DMS 273 (cell line): ENCODE data around the gene ARL2BP.

Experiments used
- DNase-seq: peaks from one replicate; lab custom pipeline; 2025; ENCODE audit not compliant: unreplicated experiment; lab: John Stamatoyannopoulos, UW

ARL2BP gene

DNA sequence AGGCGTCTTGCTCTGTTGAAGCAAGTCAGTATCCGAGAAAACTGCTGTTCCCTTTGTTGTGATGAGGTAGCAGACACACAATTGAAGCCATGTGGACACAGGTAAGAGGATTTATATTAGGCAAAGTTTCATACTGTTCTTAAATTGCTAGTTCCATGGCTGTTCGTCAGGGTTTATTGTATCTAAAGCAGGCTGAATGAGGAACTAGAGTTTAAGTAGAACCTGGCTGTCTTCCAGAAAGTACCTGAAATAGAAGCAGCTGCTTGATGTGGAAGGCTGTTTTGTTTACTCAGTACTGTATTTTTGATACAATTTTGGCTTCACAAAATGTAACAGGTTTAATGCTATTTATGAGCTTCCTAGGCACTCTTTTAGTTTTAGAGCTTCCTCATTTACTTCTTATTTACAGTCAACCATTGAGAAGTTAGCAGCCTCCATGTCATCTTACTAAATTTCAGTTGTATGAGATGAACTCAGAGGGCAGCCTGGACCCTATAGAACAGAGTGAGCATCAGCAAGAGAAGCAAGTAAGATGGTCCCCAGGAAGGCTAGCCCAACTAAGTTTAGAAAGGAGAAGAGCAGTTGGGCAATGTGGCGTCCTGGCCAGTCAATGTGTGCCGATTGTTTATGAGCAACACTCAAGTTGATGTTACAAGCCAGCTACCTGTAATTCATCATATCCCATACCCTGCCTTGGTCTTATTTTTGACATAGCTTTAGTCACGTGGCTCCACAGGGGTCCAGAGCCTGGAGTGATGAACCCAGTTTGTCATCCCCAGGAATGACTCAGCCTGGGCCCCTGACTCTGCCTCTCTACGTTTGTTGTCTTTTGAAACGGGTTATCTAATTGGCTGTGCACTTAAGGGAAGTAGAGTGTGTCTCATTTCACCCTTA is 9.7 kb upstream of the ARL2BP start:
- DNase-seq, result no peak

- no peak for DNase-seq
These were observed 9.1 kb upstream of the ARL2BP start for GRCh38 chr16:57236022-57236350.

DNA sequence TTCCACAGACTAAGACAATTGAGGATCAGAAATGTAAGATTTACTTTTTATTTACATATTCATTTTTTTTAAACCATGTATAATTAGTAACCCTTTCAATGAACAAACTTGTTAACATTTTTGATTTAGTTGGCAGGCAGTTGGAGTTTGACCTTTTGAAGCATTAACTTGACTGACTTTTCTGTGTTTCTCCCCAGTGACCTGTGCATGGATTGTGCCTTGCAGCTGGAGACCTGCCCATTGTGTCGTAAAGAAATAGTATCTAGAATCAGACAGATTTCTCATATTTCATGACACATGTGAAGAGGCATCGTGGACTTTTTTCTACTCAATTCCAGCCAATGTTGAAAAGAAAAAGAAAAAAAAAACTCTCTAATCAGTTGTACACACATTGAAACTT is 6.4 kb upstream of the ARL2BP start:
- no peak for DNase-seq

GRCh38 chr16:57239107-57239506 is 6.0 kb upstream of the ARL2BP start:
- DNase-seq, result no peak

- DNase-seq, result no peak
These were observed 4.2 kb upstream of the ARL2BP start for GRCh38 chr16:57240851-57241250.

DNA sequence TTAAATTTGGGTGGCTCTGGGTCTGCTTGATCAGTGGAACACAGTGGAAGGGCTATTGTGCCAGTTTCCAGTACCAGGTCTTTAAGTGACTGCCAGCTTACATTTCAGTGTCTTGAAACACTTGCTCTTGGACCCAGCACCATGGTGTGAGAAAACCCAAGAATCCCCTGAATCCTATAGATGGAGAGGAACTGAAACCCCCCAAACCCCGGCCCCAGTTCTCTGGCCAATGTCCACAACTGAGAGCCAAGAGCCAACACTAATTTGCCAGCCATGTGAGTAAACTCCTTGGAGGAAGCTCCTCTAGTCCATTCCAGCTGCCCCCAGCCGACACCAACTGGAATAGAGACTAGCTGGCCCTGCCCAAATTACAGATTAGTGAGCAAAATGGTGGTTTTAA is 2.4 kb upstream of the ARL2BP start:
- no peak for DNase-seq

DNA sequence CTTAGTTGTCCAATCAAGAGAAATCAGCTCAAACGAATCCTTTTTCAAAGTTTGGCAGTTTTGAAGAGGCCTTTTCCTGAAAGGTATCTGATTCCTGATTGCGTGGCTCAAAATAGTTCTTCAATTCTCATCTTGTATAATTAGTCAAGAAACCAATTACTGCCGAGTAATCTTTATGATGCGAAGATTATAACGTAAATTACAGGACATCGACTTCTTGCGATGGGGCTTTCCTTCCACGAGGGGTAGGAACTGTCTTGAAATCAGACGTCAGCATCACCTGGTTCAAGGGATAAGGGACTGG is 644 bp upstream of the ARL2BP start:
- DNase-seq, result no peak

DNA sequence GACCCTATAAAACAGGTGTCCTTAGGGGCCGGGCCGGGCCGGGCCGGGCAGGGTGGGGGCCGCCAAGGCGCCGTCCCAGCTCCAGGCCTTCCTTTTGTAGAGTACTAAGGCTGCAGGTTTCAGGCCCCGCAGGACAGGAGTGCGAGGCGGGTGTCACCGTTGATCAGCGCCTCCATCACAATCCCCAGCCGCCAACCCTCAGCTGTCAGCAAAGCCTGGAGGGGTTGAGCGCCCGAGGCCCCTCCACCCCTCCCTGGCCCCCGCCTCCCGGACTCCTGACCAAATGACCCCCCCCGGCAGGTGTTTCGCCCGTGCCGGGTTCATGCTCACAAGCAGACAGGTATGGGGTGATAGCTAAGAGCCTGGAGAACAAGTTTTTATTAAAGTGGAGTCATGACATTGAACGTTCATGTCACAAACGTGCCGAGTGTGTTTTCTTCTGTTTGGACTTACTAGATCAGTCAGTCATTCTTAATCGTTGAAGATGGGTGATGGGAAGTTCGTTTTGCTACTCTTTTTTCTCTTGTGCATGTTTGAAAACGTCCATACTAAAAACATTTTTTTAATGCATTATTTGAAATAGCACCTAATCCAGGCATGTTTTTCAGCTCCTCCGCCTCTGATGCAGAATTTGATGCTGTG is 534 bp downstream of the ARL2BP start:
- DNase-seq, result peak; percentile 72

GRCh38 chr16:57251352-57251751 is 6.3 kb downstream of the ARL2BP start:
- no peak for DNase-seq

GRCh38 chr16:57252148-57252721 is 7.2 kb downstream of the ARL2BP start:
- no peak for DNase-seq

DNA sequence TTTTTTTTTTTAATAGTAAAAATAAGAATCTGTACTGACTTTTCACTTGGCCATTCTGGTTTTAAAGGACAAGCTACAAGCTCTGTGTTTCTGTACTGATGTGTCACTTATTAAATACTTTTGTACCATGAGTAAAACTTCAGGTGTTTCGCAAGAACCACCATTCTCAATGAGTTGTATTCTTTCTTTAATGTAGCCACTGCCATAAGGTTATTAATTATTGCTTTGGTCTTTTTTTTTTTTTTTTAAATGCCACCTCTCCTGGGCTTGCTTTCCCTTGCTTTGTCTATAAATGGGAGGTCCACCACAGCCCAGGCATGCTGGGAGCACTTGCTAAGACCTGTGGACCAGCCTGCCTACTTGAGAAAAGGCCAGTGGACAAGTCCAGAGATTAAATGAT is 8.4 kb downstream of the ARL2BP start:
- DNase-seq, result no peak

DNA sequence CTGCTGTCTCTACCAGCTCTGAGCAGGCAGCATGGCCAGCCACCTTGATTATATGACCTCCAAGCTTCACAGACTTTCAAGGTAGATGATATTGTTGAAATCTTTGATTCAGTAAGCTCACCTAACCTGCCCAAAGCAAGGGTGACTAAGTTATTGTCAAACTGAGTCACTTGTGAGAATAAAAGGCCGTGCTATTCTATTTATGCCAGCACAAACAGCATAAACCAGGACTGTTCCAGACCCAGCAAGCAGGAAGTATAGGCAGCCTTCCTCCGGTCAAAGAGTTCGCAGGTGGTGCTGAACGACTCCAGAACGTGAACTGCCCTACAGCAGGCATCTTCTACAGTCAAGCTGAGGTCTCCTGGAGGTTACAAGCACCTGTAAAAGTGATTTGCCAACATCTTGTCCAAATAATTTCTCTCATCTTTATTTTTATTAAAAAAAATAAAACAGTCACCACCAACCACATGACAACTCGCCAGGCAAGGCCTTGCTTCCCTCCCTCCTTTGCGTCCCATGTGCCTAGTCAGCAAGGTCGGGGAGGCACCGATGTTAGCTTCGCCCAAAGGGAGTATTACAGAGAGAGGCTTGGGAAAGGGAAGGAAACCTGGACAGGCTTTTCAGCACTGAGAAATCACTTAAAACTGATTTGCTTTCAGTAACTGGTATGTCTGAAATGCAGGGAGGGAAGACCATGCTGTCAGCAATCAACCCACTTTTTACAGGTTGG is 10.8 kb downstream of the ARL2BP start:
- DNase-seq, result no peak

GRCh38 chr16:57256601-57257395 is 11.7 kb downstream of the ARL2BP start:
- DNase-seq, result no peak

GRCh38 chr16:57257455-57258070 is 12.5 kb downstream of the ARL2BP start:
- no peak for DNase-seq

DNA sequence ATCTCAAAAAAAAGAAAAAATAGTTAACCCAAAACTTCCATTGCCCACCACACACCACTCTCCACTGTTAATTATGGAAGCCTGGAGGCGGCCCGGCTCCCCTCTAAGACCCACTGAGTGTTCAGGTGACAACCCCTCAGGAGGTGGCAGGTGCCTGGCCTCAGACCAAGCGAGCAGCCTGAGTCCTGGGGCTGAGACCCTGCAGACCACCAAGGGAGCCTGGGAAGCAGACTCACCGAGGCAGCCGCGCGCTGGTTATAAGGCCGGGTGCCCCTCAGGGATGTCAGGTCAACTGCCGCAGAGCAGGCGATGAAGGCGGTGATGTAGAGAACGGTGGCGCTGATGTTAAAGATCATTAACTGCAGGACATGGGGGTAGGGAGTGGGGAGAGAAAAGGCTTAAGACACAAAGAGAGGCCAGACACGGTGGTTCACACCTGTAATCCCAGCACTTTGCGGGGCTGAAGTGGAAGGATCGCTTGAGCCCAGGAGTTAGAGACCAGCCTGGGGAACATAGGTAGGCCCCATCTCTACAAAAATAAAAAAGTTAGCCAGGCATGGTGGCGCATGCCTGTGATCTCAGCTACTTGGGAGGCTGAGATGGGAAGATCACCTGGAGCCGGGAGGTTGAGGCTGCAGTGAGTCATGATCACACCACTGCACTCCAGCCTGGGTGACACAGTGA is 13.3 kb downstream of the ARL2BP start:
- DNase-seq, result no peak

GRCh38 chr16:57258910-57259475 is 13.9 kb downstream of the ARL2BP start:
- no peak for DNase-seq

DNA sequence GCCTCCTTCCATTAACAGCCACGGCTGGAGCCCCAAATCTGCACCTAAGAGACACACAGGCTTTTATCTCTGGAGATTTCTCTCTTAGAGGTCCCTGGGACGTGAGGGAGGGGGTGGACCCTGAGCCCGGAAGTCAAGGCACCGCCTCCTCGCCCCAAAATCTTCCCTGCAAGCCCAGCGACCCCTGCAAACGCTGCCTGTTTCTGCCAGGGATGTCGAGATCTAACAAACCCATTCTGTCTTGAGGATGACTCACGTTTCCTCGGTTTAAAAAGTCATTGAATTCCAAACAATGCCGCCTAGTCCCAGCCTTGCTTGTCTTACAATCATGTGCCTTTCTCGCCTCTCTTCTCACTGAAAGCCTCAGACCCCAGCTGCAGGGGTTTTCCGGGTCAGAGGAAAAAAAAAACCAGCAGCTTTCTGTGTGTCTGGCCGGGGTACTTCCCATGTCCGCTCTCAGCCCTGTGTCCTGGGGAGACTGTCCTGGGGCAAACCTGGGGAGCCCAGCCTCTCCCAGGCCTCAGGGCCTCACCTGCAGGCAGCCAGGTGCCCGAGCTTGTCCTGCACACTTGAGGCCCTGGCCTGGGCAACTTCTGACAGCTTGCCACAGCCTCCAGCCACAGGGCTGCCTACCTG is 15.4 kb downstream of the ARL2BP start:
- DNase-seq, result no peak

DNA sequence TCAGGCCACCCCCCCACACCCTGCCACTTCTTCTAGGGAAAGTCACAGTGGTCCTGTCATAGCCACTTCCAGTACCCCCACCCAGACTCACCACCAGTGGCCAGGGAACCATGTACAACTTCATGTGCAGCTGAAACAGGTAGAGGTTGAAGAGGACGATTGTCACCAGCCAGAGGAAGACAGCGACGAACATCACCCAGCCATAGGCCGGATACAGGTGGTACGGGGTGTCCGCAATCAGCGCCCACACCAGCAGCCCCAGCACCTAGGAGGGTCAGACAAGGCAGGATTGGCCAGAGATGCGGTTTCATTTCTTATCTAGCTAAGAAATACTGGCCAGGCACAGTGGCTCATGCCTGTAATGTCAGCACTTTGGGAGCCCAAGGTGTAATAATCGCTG is 16.7 kb downstream of the ARL2BP start:
- no peak for DNase-seq

GRCh38 chr16:57262841-57263540 is 17.9 kb downstream of the ARL2BP start:
- no peak for DNase-seq
